HG02943 (cell line): ENCODE results near the gene REEP1.
"Not testable (repeated sequence)": the region's sequence is repeated elsewhere in the genome, so short reads cannot be mapped to it uniquely, and the experiment has no call there.

Experiments used
- ATAC-seq: cut with Tn5 transposase; IDR thresholded peaks from one replicate; pipeline ENCODE4 v1.9.1; 2021; ENCODE audit warnings: mild to moderate bottlenecking, low read depth, moderate library complexity; ENCODE audit not compliant: unreplicated experiment

REEP1 gene

DNA sequence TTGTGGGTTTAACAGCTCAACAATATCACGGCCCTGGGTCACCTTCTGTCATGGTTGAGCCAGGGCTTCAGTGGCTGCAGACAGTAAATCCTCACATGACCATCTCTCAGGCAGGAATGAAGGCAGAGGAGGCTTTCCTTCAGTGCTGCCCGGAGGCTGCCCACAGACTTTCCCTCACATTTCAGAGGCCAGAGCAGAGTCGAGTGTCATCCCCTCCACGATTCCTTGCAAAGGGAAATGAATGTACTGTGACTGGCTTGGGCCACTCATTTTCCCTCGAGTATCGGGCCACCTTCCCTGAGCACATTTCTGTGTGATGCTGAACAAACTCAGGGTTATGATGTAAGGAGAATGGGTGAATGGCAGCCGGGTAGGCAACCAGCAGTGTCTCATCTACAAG lies 10.0 kb upstream of the REEP1 start:
- ATAC-seq, result no peak

DNA sequence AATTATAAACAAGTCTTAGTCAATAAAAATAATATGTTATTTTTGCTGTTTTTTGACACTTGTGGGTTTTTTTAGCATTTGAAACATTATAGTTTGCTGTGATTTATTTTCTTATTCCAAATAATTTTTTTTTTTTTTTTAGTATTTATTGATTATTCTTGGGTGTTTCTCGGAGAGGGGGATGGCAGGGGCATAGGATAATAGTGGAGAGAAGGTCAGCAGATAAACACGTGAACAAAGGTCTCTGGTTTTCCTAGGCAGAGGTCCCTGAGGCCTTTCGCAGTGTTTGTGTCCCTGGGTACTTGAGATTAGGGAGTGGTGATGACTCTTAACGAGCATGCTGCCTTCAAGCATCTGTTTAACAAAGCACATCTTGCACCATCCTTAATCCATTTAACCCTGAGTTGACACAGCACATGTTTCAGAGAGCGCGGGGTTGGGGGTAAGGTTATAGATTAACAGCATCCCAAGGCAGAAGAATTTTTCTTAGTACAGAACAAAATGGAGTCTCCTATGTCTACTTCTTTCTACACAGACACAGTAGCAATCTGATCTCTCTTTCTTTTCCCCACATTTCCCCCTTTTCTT lies 8.5 kb upstream of the REEP1 start:
- not testable (repeated sequence) for ATAC-seq

DNA sequence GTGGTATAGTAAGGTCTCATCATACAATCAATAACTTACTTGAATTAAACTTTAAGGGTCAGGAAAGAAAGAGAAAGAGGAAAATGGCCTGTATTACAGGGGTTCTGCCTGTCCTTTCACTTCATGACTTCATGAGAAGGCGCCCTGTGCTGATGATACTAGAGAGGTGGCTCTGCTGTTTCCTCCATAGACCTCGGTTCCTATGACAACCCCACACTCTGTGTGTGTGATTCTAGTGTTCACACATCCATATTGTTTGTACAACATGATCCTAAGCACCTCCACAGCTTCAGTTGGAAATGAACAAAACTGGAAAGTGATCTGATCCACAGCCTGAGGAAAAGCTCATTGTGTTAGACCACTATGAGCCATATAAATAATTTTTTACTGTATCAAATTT lies 7.0 kb upstream of the REEP1 start:
- no peak for ATAC-seq

DNA sequence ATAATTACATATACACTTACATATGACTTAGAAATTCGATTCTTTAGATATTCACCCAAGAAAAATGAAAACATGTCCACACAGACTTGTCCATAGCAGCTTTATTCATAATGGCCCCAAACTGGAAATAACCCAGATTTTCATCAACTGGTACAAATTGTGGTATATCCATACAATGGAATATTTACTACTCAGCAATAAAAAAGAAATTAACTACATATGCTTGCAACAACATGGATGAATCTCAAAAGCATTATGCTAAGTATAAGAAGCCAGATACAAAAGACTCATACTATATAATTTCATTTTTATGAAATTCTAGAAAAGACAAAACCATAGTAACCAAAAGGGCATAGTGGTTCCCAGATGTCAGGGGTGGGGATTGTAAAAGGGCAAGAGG lies 5.1 kb upstream of the REEP1 start:
- ATAC-seq, result no peak

DNA sequence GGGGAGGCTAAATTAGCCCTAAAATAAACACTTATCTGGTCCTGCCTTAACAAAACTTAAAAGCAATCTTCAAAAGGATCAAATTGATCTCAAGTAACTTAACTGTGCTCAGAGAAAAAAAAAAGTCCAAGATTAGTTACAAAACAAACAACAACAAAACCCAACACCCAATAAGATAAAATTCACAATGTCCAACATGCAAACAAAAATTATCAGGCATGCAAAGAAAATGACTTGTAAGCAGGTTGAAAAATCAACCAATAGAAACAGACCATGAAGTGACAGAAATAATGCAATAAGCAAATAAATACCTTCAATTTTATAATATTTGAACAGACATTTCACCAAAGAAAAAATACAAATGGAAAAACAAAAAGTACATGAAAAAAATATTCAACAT lies 4.0 kb upstream of the REEP1 start:
- ATAC-seq, result no peak

DNA sequence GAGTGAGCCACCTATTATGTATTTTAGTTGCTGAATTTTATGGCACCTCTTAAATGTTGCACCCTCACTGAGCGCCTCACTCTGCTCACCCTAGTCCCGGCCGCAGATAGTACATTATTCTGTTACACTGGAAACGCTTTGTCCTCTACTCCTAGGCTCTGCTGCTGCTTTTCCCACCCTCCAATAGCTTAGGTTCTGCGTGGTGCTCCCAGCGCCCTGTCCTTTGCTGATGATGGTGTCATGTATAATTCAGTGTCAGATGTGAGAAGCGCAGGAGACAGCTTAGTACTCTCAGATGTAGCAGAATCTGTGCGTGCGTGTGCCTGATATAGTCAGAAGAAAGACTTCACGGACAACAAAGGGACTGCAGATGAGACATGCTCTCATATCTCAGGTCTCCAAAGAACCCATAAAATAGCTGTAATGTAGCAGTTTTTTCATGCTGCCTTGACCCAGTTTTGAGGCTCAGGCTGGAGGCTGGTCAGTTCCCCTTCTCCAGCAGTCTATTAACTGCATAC lies 1.4 kb upstream of the REEP1 start:
- no peak for ATAC-seq

DNA sequence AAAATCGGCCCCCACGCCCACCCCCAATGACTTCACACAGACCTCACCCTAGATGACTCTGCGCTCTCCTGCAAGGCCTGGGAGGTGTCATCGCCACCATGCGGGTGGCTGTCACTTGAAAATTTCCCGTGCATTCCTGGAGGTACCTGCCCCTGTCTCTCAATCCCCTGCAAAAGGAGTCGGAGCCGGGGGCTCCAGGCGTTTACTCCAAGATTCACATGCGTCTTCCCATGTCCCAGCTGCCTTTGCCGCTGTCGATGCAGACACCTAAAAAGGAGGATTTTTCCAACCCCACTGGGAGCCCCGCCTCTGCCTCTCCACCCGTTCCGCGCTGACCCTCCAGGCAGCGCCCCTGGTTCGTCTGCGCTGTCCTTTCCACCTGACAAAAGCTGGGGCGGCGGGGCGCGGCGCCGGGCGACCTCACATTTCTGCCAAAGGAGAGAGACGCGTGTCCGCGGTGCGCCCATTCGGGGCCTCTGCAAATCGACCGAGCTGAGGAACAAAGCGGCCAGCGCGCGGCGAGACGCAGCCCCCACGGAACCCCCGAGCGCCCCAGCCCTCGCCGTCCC lies 667 bp downstream of the REEP1 start:
- ATAC-seq, result no peak

DNA sequence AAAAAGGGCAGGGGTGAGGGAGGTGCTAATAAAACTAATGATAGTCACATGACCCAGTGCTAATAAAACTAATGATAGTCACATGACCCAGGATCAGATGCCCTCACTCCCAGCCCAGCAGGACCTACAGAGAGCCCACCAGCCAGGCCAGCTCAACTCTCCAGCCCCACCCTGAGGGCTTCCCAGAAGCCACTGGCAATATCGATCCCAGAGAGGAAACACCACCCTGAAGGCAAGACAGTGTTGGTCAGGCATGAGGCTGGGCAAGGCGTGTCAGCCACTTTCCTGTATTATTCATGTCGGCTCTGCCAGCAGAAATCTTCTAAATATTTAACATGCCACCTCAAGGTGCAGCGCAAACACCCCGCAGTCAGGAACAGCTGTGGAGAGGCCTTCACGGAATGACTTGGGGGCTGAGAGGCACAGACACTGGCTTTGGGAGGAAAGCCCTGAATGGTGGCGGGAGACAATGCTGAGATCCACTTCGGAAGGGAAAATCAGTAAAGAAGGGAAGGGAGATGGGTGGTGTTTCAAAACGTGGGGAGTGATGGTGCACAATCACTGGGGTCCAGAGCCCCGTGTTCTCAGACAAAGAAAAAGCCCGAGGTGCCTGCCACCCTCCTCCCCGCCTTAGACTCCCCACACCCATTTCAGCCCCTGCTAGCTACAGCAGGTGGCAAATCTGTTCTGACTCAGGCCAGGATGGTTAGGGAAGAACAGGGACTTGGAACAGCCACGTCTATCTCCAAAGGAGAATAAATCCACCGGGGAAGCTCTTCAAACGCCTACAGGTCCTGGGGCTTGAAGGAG lies 1.4 kb downstream of the REEP1 start:
- no peak for ATAC-seq

DNA sequence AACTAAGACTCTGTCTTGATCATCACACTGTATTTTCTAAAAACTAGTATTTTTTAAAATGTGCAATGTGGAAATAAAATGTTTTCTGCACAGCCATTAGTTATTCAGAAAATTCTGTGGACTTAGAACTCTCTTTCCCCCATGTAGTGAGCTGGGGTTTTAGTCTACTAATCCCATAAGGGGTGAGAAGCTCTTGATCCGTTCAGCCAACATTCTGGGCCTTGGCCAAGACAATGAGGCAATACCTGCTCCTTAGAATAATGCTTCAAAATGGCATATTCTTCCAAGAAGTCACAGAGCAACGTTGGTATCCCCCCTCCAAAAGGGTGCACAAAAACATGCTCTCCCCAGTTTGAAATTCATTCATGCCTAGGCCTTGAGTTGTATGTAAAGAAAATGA lies 4.0 kb downstream of the REEP1 start:
- no peak for ATAC-seq

DNA sequence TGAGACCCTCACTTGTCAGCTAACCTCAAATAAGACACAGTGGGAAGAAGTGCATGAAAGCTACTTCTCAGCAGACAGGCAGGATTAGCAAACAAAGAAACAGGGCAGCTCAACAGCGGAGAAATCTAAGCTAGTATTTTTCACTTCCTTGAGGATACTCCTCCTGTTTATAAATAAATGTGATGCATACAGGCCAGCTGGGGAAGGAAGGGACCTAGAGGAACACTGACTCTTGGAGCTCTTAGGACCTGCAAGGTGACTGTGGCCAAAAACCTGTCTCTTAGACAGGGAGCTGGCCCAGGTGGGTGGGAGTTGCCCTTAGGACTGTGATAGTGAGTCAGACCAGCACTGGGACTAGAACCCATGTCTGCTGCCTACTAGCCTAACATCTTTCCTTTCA lies 4.8 kb downstream of the REEP1 start:
- ATAC-seq, result no peak

DNA sequence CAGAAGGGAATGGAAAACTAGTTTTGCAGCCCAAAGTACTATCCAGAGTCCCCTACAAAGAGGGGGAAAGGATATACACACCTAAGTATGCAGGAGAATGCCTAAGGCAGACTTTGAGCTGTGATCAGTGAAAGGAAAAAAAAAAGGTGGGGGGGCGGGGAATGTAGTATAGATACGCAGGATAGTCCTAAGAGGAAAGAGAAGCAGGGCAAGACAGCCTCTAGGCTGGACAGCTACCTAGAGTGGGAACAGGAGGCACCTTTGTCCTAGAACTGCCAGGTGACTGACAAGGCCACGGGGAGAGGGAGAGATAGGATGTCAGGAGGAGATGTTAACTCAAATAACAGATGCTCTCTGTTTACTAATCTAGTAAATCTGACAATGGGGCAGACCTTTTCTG lies 6.0 kb downstream of the REEP1 start:
- ATAC-seq, result no peak

DNA sequence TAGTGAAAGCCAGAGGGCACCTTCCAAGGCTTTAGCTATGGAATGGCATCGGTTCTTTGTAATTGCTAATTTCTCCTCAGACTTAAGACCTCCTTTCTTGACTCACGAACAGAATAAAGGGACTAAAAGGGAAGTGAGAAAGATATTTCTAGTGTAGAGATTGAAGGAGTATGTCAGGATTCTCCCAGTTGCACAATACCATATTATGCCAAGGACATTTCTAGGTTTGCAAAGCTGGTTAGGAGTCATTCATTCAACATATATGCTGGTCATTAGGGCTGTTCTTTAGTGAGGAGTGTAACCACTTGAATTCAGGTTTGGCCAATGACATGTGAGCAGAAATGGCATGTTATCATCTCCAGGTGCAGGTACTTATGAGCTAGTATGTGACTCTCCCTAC lies 7.4 kb downstream of the REEP1 start:
- ATAC-seq, result no peak

DNA sequence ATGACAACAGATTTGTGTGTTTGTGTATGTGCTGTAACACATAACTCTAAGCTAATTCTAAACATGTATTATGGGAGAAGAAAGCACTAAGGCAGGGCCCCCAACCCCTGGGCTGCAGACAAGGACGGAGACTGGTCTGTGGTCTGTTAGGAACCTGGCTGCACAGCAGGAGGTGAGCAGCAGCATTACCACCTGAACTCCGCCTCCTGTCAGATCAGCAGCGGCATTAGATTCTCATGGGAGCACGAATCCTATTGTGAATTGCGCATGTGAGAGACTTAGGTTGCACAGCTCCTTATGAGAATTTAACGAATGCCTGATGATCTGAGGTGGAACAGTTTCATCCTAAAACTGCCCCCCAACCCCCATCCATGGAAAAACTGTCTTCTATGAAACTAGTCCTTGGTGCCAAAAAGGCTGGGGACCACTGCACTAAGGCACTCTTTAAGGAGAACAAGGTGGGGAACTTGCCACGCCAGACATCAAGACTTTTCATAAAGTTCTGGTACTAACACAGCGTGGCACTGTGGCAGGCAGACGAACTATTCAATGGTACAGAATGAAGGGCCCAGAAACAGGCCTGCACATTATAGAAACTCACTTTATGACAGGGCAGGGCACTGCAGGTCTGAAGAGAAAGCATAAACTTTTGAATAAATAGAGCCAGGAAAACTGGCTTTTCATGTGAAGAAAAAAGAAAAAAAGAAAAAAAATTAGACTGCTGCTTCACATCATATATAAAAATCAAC lies 14.0 kb downstream of the REEP1 start:
- no peak for ATAC-seq

DNA sequence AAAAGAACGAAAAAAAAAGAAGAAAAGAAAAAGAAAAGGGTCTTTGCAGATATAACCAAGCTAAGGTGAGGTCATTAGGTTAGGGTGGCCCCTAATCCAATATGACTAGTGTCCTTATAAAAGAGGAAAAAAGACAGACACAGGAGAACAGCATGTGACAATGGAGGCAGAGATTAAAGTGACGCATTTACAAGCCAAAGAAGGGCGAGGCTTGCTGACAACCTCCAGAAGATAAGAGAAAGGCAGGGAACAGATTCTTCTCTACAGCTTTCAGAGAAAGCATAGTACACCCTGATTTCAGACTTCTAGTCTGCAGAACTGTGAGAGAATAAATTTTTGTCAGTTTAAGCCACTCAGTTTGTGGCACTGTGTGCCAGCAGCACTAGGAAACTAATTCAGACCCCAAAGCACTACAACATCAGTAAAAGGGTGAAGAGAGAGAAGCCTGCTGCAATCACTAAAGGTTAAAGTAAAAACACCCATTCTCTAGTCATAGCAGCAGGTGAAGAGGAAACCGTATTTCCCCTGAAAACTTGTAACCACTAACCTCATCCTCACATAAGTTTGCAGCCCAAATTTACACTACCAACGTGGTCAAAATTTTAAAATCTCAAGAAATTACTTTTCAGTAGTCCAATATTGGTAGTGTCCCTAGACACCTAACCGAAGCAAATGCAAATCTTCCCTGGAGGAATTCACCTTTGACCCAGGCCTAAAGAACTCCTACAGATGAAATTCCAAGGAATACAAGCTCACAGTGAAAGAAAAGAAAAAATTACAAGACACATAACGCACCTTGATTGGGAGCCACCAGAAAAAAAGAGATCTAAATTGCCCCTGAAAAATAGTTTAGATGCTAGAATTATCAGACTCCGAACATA lies 17.5 kb downstream of the REEP1 start:
- ATAC-seq, result no peak

DNA sequence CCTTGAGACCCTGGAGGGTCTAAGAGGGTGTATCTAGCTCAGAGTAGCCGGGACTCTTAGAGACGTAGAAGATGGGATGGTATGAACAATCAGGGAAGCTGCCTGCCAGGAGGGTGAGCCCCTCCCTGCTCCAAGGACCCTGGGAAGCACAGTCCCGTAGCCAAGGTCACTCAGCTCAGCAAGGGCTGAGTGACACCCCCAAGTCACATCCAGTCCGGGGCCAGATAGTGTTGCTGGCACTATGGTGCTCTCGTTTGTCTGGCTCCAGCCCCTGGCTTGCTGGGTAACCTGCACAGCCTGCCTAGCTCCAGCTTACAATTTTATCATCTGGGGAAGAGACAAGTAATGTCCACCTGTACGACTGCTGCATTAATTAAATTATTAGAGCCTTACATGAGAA lies 22.3 kb downstream of the REEP1 start:
- no peak for ATAC-seq

DNA sequence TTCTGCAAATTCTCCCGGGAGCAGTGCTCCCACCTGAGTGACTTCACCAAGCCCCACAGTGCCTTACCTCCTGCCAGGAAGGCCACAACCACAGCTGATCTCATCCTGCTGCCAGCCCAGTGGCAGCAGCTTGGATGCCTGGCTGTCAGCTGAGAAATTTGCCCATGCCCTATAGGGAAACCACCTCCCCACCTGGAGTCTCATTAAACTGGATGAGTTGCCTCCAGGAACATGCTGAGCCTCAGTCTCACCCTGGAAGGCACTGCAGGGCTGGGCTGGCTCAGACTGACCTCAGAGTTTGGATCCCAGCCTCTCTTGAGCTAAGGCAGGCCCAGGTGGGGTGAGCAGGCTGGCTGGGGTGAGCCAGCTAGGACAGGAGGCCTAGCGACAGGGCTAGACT lies 23.3 kb downstream of the REEP1 start:
- ATAC-seq, result no peak

DNA sequence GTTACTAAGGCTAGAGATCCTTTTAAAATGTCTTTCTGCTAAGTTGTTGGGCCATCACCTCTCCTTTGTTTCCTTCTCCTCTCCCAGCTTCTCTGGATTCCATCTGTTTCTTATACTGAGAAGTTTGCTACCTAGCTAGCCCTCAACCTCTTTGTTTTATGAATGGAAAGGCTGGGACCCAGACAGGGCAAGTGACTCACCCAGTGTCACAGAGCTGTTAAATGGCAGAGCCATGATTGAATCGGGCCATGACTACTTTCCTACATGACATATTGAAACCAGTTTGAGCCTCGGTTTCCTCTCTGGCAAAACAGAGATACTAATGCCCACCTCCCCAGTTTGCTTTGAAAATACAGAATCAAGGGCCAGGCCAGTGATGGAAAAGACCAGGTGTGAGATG lies 24.1 kb downstream of the REEP1 start:
- no peak for ATAC-seq

DNA sequence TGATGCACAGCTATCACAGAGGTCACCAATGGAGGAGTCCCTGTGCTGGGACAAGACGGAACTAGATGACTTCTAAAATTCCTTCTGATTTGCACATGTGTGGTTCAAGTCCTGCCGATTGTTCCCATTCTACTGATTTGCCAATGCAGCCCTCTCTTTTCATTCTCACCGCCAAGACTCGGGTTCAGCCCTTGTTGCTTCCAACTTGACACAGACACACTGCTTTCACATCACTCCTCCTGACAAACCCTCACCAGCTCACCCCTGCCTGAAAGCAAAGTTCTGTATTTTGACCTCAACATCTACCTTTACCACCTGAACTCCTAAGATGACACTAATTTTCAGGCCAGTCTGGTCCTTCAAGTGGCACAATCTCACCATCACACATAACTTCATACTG lies 25.5 kb downstream of the REEP1 start:
- no peak for ATAC-seq

DNA sequence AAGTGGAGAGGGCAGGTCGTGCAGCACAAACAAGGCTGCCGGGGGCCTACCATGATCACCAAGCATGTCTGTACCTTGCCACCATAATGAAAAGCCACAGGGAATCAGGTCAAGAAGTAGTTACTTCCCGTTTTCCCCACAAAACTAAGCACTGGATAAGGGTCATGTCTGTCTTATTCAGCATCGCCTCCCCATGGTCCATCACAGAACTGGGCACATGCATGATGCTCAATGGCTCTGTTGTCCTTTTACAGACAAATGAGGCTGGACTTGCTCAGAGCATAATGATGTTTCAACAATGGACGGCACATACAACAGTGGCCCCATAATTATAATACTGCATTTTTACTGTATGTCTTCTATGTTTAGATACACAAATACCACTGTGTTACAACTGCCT lies 27.5 kb downstream of the REEP1 start:
- ATAC-seq, result no peak

DNA sequence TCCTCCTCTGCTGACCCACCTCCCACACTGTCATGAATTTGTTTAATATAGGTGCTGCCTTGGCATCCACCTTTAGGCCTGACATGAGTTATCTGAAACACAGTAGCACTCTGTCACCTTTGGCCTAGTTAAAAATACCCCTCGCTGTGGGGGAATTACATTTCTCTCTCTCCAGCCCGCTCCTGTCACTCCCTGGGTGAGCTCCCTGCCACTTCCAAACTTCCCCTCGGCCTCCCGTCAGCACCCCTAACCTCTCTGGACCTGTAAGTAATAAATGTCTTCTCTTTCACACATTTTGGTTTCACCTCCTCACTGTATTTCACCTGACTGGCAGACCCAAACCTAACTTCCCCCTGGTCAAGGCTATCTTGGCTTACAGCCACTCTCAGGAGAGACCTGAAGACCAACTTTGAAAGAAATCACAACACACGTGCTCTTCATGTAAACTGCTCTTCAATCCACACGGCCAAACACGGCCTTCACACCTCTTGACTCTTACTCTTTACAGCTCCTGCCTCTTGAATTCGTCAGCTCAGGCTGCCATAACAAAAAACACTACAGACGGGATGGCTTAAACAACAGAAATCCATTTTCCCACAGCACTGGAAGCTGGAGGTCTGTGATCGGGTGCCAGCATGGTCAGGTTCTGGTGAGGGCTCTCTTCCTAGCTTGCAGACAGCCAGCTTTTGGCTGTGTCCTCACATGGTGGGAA lies 28.3 kb downstream of the REEP1 start:
- ATAC-seq, result no peak
